NK-92 treated with Interleukin-12 subunit alpha and Interleukin-12 subunit beta, amount 100 ng/mL, for 24 hours (cell line): ENCODE measurements around the gene TMEM151A.
"Not testable (repeated sequence)": the region's sequence is repeated elsewhere in the genome, so short reads cannot be mapped to it uniquely, and the experiment has no call there.

Experiments
- DNase-seq: peaks from one replicate; lab custom pipeline; 2025; lab: John Stamatoyannopoulos, UW

TMEM151A gene

DNA sequence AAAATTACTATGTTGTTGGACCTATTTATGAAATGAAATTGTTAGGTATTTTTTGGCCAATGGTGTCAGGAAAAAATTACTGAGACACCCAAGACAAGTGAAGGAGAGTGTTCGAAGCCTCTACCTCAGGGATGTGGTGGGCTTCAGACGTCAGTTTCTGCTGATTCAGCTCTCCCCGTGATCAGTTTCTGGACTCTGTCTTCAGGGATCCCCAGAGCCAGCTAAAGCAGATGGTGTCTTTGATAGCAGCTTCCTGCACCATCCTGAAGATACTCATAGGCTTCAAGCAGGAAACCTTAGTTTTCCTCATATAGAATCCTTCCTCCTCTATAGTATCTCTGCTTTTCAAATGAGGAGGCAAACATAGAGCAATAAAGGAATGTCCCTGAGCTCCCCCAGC lies 17.8 kb downstream of the TMEM151A start:
- no peak for DNase-seq

- DNase-seq = no peak
These were observed 18.6 kb downstream of the TMEM151A start for GRCh38 chr11:66310324-66310723.

GRCh38 chr11:66310803-66311440 lies 19.2 kb downstream of the TMEM151A start:
- not testable (repeated sequence) for DNase-seq

- DNase-seq = no peak
These were observed 19.8 kb downstream of the TMEM151A start for GRCh38 chr11:66311470-66311964.

DNA sequence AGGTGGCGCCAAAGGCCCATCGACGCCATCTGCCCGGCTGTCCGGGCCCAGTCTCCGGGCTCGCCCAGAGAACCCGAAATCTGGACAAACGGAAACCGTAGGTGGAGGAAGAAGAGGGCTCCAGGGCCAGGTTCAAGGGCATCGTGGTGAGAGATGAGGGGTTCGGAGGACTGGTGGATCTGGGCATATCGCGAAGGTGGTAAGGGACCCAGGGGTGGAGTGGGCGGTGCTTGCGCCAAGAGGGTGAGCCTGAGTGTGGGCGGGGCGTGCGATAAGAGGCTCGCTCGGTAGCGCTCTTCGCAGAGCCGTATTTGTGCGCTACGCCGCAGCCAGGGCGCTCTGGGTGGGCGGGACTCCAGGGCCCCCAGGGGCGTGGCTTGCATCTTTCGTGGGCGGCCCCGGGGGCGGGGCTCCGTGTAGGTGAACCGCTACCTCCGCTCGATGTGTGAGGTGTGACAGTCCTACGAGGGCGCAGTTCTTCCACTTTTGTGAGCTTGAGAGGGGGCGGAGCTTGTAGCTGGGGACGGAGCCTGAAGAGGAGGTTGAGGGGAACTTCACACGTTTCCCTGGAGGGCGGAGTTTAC lies 20.4 kb downstream of the TMEM151A start:
- DNase-seq = no peak

DNA sequence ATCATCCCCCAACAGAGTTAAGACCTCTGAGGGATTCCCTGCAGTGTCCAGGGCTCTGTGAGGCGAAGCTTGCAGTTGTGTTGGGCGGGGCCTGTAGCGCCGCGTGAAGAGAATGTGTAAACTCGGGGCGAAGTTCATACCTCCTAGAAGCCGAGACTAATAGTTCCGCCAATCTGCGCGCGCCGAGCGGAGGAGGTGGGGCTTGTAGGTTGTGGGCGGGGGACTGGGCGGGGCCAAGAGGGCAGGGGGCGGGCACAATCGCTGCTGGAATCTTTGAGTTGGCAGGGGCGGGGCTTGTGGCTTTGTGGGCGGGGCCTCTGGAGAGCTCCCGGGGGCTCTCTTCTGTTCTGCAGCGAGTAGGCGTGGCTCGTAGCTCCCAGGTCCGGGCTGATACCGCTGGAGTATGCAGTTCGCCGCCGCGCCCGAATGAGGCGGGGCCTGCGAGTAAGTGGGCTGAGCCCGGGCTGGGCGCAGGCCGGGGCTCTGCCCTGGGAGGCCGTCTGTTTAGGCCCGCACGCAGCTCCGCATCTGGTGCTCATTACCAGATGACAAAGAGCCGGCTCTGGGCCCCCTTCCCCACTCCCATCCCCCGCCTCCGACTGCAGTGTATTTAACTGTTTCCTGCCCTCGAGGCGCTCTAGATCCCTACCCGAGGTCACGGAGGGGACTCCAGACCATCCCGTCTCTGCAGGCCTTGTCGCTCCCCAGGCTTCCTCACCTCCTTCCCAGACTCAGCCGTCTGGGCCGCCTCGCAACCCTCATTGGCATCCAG lies 21.0 kb downstream of the TMEM151A start:
- DNase-seq = no peak

DNA sequence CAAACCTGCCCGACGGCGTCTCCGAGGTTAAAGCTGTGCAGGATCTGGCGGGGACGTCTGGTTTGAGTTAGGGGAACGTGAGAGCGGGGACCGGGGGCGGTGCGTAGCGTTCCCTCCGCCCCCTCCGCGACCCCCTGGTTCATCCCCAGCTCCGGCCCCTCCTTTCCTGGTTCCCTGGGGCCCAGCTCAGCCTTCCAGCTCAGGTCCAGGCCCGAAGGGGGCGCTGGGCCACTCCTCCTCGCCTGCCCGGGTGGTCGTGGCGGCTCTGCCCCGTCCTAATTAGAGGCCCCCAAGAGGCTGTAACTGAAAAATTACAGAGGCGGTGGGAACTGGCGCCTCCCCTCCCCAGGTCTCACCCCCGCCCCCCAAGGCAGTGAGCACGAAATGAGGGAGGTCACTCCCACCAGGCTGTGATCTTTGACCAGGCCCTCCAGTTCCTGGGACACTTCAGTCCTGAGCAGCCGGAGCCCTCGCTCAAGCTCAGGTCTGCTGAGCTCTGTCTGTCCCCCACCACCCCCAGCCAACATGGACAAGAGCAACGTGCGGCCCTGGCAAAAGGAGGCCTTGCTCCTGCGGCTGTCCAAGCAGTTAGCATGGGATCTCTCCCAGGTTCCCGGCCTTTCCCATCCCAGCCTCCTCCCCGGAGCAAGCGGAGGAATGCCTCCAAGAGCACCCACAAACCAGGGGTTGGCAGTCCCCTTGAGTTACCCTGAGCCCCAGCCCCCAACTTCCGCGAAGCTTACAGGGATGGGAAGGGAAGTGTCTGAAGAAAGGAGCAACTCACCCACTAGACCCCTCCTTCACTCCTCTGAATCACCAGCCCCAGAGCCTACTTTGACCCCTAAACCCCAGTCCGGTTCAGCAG lies 21.9 kb downstream of the TMEM151A start:
- no peak for DNase-seq

DNA sequence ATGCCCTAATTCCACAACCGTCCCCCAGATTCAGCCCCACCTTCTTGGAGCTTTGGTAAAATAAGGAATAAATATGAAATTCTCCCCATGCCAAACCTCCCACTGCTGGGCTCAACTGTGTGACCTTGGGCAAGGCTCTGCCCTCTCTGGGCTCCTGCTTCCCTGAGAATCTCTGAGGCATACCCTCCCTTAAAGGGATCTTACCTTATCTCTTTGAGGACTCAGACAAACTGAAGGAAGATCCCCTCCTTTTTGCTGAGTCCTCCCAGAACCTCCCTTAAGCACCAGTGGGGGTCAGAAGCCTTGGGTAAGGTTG lies 22.4 kb downstream of the TMEM151A start:
- DNase-seq = no peak

DNA sequence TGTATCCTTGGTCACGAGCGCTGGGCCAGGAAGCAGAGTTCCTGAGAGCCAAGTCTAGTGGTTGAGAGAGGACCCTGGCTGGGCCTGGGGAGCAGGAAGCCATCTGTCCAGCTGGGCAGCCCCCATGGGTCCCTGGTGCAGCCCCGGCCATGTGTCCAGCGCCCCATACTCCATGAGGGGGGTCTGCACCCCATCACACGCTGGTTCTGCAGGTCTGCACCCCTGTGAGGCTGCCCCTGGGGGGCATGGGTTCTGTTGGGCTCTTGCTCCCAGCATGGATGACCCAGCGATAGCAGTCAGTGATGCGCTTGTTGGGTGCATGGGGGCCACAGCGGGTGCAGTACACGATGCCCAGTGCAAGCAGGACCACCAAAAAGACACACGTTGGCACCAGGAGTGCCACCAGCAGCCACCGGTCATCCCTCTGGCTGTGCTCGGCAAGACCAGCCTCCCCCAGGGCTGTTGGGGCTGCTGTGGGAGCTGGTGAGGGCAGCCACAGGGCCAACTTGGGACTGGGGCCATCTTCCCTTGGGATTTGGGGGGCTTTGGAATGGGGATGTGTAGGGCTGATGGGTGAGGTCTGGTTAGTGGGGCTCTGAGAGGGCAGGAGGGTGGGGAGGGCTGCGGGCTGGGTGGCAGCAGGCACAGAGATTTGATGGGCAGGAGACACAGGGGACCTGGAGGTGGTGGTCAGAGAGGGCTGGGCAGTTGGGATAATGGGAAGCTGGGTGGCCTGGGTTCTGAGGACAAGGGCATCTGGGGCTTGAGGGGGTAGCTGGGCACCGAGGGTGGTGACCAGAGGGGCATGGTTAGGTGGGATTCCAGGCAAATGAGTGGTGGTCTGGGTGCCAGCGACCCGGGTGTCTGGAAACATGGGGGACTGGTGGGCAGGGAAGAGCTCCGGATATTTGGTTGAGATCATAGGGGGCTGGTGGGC lies 23.1 kb downstream of the TMEM151A start:
- no peak for DNase-seq

DNA sequence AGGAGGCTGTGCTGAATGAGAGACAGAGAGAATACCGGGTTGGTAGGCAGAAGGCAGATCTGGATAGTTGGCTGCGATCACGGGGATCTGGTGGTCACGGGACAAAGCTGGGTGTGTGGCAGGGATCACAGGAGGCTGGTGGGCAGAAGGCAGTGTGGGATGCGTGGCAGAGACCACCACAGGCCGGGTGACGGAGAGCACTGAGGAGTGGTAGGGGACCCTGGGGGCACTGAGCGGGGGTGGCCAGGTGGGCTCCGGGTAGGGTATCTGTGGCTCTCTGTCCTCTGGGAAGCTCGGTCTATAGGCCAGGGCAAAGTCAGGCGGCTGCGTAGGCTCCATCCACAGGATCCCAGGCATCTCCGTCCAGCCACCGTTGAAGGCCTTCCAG lies 23.8 kb downstream of the TMEM151A start:
- no peak for DNase-seq

DNA sequence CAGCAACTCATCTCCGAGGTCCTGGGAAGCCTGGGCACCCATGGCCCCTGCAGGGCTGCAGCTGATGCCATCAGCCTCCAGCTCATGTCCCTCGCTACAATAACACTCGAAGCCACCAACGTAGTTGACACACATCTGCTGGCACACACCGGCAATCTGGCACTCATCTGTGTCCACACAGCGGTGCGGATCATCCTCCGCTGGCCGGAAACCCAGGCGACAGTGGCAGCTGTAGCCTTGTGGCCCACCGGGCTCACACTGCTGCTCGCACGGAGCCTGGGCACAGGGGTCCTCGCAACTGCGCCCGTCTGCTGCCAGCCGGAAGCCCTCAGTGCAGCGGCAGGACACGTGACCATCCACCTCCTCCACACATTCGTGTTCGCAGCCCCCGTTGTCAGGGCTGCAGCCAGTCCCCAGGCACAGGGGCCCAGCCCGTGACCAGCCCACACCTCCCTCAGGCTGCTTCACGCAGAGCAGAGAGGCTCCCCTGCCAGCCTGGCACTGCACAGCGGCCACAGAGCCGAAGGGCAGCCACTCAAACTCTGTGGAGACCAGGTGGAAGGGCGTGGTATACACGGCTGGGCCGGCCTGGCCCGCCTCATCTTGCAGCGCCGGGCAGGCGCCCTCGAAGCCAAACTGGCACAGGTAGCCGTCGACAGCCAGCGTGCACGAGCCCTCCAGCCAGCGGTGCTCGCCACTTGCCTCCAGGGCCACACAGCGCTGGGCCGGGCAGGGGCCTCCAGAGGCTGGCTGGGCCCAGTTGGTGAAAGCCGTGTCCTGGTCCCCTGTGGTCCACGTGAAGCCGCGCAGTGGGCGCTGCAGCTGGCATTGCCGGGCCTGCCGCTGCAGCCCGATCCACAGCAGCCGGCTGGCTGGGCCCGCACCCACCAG lies 24.5 kb downstream of the TMEM151A start:
- DNase-seq = no peak

- DNase-seq = no peak
These were observed 25.2 kb downstream of the TMEM151A start, which contains the start of gene CD248 for GRCh38 chr11:66316849-66317251. Gene CD248, minus strand, starts transcription at chr11:66317044. Its CDS starts 17 bp downstream, at chr11:66317027.

GRCh38 chr11:66317322-66317722 lies 25.6 kb downstream of the TMEM151A start:
- DNase-seq = no peak

GRCh38 chr11:66317723-66318599 lies 26.3 kb downstream of the TMEM151A start:
- peak; percentile 71 for DNase-seq

- DNase-seq = no peak
These were observed 26.9 kb downstream of the TMEM151A start for GRCh38 chr11:66318600-66318970.

- DNase-seq = not testable (repeated sequence)
These were observed 28.6 kb downstream of the TMEM151A start for GRCh38 chr11:66320289-66320688.

GRCh38 chr11:66320748-66321147 lies 29.1 kb downstream of the TMEM151A start:
- DNase-seq = not testable (repeated sequence)

DNA sequence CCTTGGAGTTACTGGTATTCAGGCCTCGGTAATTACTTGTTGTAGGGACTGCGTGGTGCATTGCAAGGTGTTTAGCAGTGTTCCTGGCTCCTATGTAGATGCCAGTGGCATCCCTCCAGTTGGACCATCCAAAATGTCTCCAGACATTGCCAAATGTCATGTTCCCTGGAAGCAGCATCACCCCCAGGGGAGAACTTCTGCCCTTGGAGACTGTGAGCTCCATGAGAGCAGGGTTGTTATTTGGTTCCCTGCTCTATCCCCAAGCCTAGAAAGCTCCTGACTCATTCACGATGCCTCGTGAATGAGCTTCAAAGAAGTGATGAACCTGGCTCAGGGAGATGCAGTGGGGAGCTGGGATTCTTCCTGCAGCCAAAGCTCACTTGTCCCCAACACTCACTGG lies 29.9 kb downstream of the TMEM151A start:
- DNase-seq = no peak
